H1 (cell line): ENCODE results near the gene EFCAB8.

ENCODE experiments used
- BRCA1 ChIP-seq: IDR thresholded peaks from 2 replicates; pipeline ENCODE4 v1.6.1; 2012; ENCODE audit warnings: low read depth, low read length, improper control_type of control experiment
- CREB1 ChIP-seq: IDR thresholded peaks from 2 replicates; pipeline ENCODE4 v1.6.1; 2012; ENCODE audit warnings: inconsistent platforms
- POLR2AphosphoS5 ChIP-seq: IDR thresholded peaks from 2 replicates; pipeline ENCODE4 v1.6.1; 2011; ENCODE audit warnings: low read depth, low read length
- RAD21 ChIP-seq, 2 experiments: IDR thresholded peaks in 1 of 2; conservative IDR thresholded peaks in 1 of 2; 2 replicates each; pipeline ENCODE4 v1.6.1; 2011; ENCODE audit warnings: low read depth in 2 of 2, low read length in 2 of 2, improper control_type of control experiment in 1 of 2, inconsistent platforms in 1 of 2, mild to moderate bottlenecking in 1 of 2, moderate library complexity in 1 of 2
- SIN3A ChIP-seq, 2 experiments: IDR thresholded peaks in 1 of 2; conservative IDR thresholded peaks in 1 of 2; 2 replicates each; pipeline ENCODE4 v1.6.1; 2011 to 2012; ENCODE audit warnings: low read length in 2 of 2, improper control_type of control experiment in 1 of 2, low read depth in 1 of 2, mild to moderate bottlenecking in 1 of 2
- TAF1 ChIP-seq: IDR thresholded peaks from 2 replicates; pipeline ENCODE4 v1.6.1; 2011; ENCODE audit warnings: mild to moderate bottlenecking, low read depth, low read length
- TCF12 ChIP-seq: IDR thresholded peaks from 2 replicates; pipeline ENCODE4 v1.6.1; 2011; ENCODE audit warnings: low read depth, mild to moderate bottlenecking, low read length
- ZNF274 ChIP-seq: IDR thresholded peaks from 2 replicates; pipeline ENCODE4 v1.7.0; 2012; ENCODE audit warnings: low read length, borderline replicate concordance; ENCODE audit errors: extremely low read depth
- TF ChIP-seq, protein P1 (sequence below), 3 experiments: IDR thresholded peaks; 1 replicate in 2 of 3; 2 replicates in 1 of 3; pipeline versions ENCODE4 v1.5.1 to v1.6.1; 2011; ENCODE audit warnings: low read length in 3 of 3, mild to moderate bottlenecking in 3 of 3, inconsistent platforms in 2 of 3, low read depth in 1 of 3, moderate library complexity in 1 of 3; ENCODE audit not compliant: insufficient read depth in 1 of 3; ENCODE audit errors: control extremely low read depth in 1 of 3

- no peak for TF ChIP-seq BRCA1
- TF ChIP-seq SIN3A (conservative IDR thresholded peaks at IDR 0.05 in 1 of 2, IDR thresholded peaks at IDR 0.05 in 1 of 2; ENCODE audit: low read depth in 1 of 2, low read length in 2 of 2) = no peak
- TF ChIP-seq, protein P1, sequence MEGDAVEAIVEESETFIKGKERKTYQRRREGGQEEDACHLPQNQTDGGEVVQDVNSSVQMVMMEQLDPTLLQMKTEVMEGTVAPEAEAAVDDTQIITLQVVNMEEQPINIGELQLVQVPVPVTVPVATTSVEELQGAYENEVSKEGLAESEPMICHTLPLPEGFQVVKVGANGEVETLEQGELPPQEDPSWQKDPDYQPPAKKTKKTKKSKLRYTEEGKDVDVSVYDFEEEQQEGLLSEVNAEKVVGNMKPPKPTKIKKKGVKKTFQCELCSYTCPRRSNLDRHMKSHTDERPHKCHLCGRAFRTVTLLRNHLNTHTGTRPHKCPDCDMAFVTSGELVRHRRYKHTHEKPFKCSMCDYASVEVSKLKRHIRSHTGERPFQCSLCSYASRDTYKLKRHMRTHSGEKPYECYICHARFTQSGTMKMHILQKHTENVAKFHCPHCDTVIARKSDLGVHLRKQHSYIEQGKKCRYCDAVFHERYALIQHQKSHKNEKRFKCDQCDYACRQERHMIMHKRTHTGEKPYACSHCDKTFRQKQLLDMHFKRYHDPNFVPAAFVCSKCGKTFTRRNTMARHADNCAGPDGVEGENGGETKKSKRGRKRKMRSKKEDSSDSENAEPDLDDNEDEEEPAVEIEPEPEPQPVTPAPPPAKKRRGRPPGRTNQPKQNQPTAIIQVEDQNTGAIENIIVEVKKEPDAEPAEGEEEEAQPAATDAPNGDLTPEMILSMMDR (IDR thresholded peaks at IDR 0.05; ENCODE audit: control extremely low read depth in 1 of 3, insufficient read depth in 1 of 3, low read depth in 1 of 3, low read length in 3 of 3) = no peak
- TF ChIP-seq CREB1 = no peak
- TF ChIP-seq TAF1 = no peak
- no peak for TF ChIP-seq ZNF274
- no peak for TF ChIP-seq TCF12
- TF ChIP-seq RAD21 (IDR thresholded peaks at IDR 0.05 in 1 of 2, conservative IDR thresholded peaks at IDR 0.05 in 1 of 2; ENCODE audit: low read depth in 2 of 2, low read length in 2 of 2) = no peak
- TF ChIP-seq POLR2AphosphoS5 = no peak
Observed at GRCh38 chr20:32967961-32968457, 109.3 kb downstream of the EFCAB8 start.
